Amniotic epithelial cell (primary cell): ENCODE results near the gene CEACAM6.

Source experiments
- DNase-seq: peaks from one replicate; pipeline ENCODE4 v3.0.0-alpha.2; 2010; ENCODE audit warnings: low read depth

Gene CEACAM6

DNA sequence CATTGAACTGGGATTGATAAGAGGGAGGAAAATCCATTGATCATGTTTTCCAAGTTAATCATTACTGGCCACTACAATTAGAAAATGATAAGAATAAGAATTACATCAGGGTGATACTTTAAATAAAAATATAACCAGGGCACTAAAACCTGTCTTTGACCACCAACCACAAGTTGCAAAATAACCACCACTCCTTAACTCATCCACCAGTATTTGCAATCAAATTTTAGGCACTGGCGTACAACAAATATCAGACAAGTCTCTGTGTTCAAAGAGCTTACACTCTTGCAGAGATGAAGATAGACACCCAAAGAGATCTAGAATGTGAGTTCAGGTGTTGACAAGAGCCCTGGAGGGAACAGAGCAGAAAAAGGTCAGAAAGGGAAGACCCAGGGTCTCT, 41.6 kb downstream of the CEACAM6 start:
- no peak for DNase-seq

DNA sequence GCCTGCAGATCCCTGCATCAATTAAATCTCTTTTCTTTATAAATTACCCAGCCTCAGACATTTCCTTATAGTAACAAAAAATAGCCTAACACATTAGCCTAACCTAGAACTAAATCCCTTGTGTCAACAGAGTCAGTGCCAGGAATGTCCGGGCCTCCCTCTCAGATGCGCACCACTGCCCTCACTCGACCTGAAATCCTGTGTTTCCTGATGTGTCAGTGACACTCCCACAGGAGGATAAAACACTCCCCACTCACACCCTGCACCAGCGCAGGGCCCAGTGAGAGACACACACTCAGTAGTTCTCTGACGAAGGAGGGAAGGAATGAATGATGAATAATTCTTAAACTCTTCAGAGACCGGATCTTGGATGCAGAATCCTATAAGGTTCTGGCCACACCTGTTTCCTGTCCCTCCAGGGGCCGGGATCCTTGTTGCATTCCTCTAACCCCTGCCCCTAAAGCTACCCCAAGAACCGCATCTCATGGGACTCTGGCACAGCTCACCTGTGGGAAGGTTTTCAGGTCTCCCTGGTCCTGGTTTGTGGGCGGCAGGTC, 44.2 kb downstream of the CEACAM6 start:
- DNase-seq = no peak

DNA sequence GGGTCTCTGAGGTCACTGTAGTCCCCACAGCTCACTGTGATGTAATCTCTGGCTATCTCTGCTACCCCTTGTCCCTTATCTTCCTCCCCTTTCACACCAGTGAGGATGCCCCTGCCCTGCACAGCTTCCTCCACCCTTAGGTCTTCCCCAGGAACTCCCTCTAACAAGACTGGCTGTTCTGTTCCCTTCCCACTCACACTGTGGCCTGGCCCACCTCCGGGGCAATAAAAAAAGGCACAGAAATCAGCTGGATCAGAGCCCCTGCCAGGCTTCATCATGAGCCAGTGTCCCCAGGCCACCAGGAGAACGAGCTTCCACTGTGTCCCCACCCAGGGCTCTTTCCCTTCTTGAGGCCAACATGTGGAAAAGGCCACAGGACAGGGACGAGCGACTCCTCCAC, 45.7 kb downstream of the CEACAM6 start:
- DNase-seq = no peak

DNA sequence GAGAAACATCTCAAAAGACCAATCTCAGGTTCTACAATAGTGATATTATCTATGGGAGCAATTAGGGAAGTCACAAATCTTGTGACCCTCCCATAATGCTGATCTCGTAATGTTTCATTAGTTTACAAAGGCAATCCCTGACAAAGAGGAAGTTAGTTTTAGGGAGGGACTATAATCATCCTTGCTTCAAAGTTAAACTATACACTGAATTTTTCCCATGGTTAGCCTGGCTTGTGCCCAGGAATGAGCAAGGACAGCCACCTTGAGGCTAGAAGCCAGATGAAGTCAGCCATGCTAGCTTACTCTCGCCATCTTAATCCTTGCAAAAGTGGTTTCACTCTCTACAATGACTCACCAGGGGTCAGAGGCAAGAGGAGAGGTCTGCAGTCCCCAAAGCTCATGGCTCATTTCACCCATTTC, 46.5 kb downstream of the CEACAM6 start:
- DNase-seq = no peak

DNA sequence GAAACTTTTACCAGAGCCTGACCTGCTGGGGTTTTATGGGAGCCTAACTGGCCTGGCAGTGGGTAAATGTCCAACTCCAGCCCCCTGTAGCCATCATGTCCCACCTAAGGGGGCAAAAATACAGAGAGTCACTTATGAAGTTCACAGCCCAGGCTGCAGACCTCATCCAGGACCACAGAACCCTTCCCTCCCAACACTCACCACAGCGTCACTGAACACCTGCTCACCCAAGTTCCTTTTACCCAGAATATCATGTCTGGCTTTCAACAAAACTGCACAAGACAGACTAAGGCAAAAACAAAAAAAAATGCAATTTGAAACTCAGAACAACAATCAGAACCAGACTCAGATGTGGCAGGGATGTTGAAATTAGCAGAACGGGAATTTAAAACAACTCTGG, 47.4 kb downstream of the CEACAM6 start:
- no peak for DNase-seq

DNA sequence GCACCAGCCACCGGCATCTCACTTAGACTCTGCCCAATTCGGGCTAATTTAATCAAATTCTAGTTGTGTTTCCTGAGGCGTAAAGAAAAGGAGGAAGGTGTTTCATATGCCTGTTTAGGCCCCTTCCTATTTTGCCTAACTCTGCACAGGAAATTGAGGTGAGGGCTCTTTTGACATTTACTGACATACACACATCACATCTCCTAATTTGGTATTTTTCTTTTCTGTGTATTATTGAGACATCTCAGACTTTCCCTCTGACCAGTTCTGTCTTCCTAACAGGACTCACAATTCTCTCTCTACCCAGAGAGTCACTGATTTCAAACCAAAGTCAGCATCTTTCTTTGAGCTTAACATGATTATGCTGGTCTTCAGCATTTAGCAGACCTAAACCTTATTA, 49.0 kb downstream of the CEACAM6 start:
- no peak for DNase-seq

DNA sequence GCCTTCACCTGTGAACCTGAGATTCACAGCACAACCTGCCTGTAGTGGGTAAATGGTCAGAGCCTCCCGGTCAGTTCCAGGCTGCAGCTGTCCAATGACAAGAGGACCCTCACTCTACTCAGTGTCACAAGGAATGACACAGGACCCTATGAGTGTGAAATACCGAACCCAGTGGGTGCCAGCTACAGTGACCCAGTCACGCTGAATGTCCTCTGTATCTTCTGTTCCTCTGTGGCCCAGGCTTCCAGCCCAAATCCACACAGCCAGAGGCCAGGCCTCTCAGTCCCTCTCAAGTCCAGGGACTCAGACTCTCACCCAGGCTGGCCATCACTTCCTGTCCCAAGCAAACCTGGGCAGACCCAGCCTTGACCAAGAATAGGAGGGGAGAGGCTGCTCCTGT, 51.8 kb downstream of the CEACAM6 start:
- no peak for DNase-seq

DNA sequence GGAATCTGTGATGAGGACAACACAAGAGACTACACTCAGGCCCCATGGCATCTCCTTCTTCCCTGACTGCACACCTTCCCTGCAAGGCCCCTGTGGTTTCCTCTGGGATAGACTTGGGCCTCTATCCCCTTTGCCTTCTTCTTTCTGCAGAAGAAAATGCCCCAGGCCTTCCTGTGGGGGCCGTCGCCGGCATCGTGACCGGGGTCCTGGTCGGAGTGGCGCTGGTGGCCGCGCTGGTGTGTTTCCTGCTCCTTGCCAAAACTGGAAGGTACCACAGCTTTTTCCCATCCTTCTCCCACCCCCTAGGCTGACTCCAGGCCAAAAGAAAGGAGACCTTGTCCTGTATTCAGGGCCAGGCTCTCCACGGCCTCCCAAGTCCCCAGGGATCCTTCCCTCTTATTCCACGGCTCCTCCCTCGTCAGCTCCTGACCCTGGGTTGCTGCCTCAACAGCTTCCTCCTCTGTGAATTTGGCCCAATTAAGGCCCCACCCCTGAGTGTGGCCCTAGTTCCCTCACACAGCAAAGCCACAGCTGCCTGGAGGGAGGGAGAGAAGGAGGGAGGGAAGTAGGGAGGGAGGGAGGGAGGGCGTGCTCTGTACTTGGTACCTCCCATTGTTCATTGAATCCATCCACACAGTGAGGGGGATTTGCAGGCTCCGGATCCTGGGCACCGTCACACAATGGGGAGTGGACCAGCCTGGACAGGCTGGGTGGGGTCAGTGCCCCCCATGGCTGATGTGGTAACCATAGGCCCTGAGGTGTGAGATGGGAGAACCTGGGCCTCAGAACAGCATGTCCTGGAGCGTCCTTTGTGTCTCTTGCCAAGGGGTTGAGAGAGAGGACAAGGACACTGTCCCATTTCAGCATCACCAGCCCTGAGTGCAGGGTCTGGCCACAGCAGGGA, 53.6 kb downstream of the CEACAM6 start:
- no peak for DNase-seq

DNA sequence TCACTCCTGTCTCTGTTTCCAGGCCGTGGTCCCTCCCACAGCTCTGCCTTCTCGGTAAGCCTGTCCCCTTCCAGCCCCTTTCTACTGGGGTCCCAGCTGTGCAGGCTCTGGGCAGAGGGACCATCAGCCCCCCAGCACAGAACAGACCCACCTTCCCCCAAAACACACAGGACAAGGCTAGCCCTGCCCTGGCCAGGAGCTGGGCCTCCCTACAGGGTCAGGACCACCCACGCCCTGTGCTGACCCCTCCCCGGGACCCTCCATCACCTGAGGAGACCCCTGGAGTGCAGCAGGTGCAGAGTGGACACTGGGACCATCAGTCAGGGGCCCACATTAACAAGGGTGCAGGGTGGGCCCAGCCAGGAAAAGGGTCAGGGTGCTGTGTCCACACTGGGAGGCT, 55.0 kb downstream of the CEACAM6 start:
- no peak for DNase-seq

DNA sequence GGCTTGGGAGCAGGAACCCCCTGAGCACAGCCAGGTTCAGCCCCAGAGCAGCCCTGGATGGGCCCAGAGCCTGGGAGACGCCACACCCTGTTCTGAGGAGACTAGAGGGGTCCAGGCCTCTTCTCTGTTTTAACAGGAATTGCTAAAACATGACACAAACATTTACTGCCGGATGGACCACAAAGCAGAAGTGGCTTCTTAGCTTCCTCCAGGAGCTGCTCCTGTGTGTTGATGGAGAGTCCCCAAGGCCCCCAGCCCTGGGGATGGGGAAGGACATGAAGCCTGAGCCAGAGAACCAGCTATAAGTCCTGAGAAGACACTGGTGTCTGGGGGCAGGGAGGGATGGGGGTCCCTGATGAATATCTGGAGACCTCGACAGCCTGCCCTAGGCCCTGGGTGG, 55.7 kb downstream of the CEACAM6 start:
- DNase-seq = no peak

DNA sequence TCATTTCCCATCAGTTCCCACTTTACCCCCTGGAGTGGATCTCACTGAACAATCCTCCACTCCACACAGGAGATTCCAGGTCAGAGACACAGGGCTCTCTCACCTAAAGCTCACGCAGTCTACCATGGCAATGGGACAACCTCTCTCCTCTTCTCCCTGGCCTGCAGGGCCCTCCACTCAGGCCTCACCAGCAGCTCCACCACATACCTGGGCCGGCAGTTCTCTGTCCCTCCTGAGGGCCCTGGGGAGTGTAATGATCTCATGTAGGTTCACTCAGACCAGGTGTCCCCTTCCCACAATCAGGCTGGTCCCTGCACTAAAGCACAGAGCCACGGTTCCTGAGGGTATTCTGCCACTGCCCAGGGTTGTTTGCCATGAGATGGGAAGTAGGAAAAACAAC, 56.7 kb downstream of the CEACAM6 start:
- DNase-seq = no peak

DNA sequence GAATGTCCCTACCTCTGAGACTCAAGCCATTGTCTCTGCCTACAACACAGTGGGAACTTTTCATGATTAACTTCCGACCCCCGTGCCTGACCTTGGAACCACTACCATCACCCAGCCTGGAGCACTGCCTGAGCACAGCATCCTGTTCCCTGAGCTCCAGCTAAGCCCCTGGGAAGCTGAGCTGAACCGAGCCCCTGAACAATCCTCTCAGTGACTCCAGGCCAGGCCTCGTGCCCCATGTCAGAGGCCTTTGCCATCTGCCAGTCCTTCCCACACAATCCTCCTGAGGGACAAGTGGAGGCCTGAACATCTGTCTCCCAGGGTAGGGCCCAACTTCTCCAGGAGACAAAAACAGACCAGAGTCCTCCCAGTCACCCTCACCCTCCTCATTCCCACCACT, 58.6 kb downstream of the CEACAM6 start:
- no peak for DNase-seq

DNA sequence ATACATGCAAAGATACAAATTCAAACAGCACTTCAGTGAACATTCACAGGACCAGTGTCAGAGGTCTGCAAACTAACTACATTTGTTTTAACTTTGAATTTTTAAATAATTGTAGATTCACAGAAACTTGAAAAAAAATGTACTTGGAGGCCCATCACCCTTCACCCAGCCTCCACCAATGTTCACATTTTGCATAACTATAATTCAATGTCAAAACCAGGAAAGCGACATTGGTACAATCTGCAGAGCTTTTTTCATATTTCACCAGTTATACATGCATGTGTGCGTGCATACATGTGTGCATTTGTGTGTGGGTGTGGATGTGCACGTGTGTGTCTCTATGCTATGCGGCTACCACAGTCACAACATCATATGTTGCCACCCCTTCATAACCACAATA, 60.0 kb downstream of the CEACAM6 start:
- no peak for DNase-seq

DNA sequence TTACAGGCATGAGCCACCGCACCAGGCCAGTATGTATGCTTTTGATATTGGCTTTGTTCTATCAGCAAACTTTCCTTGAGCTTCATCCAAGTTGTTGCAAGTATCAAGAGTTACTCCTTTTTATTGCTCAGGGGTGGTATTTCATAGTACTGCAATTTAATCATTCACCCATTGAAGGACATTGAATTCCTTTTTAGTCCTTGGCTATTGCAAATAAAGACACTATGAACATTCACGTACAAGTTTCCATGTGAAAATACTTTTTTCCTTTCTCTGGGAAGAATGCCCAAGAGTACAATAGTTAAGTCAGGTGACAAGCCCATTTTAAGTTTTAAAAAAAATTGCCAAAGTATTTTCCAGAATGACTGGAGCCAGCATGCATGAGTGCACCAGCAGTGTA, 61.4 kb downstream of the CEACAM6 start:
- no peak for DNase-seq

DNA sequence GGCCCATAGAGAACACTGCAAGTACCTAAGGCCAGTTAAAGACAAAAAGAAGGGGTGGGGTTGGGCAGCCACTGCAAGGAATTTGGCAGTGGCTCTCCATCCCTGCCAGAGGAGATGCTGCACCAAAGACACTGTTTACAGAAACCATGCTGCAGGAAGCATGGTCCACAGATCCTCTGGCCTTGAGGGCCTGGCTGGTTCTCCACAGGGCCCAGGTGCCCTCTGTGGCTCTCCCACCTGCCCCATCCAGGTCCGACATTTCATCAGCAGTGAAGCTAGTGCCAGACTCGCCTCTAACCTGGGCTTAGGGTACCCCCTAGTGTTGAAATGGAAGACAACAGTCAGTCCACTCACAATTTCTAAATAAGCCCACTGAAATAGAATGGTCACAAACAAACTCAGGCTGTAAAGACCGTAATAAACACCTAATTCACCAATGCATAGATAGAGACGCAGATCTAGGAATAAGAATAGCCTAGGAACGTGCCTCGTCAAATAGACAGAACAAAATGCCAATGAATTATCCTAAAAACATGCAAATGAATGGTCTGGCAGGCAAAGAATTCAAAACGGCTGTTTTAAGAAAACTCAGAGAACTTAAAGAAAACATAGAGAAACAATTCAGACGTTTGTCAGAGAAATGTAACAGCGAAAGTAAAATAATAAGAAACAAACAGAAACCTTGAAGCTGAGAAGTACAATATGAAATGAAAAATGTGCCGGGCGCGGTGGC, 65.8 kb downstream of the CEACAM6 start:
- DNase-seq = peak; percentile 19
